ENCODE data around the gene DECR2.
"Not testable (repeated sequence)": the region's sequence is repeated elsewhere in the genome, so short reads cannot be mapped to it uniquely, and the experiment has no call there.

Gene DECR2

DNA sequence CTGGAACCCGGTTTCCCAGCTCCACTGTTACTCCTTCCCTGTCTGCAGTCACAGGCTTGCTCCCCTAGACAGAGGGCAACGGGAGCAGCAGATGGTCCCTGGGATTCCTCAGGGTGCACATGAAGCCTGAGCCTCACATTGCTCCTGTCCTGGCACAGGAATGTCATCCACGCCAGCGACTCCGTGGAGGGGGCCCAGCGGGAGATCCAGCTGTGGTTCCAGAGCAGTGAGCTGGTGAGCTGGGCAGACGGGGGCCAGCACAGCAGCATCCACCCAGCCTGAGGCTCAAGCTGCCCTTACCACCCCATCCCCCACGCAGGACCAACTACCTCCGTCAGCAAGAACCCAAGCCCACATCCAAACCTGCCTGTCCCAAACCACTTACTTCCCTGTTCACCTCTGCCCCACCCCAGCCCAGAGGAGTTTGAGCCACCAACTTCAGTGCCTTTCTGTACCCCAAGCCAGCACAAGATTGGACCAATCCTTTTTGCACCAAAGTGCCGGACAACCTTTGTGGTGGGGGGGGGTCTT lies 1.6 kb upstream of the DECR2 start:
- no peak for DNase-seq (ENCODE audit: low read depth in 2 of 2)

DNA sequence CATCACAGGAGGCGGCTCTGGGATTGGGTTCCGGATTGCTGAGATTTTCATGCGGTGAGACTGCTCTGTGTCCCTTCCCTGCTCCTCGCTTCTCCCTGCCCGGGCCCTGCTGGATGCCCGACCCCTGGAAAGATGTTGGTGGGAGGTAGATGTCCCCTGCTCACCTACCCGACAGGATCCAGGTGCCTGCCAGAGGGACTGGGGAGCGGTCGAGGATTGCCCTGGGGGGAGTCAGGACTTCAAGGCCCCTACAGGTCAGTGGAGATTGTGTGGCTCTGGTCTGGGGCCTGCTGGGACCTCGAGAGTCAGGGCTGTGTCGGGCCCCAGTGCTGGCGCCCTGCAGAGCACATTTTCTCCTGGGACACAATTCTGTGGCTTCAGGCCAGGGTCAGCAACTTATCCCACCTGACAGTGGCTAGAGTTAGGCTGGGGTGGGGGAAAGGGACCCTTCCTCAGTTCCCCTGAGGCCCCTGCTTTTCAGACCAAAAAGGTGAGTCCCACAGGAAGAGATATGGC lies 3.3 kb downstream of the DECR2 start:
- DNase-seq (ENCODE audit: low read depth in 2 of 2), result no peak

DNA sequence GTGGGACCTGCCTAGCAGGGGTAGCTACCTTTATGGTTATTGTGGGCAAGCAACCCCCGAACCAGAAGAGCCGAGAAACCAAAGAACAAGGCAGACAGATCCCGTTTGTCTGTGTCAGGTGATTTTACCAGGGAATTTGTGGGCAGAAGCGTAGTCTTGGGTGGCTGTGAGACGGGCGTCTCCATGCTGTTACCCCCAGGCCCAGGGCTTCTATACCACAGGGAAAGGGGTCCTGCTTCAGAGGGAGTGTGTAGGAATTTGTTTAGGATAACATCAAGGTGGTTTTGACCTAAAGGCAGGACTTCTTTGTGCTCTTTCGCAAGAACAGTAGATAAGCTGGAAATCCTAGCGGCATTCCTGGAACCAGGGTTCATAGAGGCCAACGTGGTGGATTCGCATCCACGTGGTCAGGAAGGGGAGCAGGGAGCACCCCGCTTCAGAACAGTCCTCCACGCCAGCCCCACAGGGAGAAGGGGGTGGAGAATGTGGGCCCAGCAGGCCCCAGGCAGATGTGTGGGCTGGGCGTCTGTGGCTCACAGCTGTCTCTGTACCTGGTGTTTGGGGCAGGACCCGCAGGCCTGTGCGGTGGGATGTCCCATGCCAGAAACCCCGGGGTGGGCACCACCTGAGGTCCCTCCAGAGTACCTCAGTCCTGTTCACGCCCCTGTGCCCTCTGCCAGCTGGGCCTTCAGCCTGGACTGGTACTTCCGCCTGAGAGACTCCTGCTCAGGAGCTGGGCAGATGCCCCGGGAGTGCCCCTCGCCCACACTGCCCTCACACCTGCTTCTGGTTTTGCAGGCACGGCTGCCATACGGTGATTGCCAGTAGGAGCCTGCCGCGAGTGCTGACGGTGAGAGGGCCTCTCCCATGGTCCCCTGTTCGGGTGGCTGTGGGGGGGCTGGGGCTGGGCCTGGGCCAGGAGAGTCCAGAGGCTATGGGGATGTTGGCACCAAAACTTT lies 4.1 kb downstream of the DECR2 start:
- no peak for DNase-seq (ENCODE audit: low read depth in 2 of 2)

DNA sequence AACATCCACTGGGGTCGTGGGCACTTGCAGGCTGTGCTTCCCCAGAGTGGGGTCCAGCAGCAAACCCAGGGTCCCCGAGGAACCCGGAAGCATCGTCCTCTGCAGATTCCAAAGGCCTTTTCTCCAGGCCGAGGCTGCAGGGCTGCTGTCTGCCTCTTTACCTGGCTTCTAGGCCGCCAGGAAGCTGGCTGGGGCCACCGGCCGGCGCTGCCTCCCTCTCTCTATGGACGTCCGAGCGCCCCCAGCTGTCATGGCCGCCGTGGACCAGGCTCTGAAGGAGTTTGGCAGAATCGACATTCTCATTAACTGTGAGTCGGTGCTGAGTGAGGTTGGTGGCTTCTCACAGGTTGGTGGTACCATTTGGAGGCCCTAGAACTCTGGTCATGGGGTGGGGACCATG lies 5.6 kb downstream of the DECR2 start:
- DNase-seq (ENCODE audit: low read depth in 2 of 2), result no peak

DNA sequence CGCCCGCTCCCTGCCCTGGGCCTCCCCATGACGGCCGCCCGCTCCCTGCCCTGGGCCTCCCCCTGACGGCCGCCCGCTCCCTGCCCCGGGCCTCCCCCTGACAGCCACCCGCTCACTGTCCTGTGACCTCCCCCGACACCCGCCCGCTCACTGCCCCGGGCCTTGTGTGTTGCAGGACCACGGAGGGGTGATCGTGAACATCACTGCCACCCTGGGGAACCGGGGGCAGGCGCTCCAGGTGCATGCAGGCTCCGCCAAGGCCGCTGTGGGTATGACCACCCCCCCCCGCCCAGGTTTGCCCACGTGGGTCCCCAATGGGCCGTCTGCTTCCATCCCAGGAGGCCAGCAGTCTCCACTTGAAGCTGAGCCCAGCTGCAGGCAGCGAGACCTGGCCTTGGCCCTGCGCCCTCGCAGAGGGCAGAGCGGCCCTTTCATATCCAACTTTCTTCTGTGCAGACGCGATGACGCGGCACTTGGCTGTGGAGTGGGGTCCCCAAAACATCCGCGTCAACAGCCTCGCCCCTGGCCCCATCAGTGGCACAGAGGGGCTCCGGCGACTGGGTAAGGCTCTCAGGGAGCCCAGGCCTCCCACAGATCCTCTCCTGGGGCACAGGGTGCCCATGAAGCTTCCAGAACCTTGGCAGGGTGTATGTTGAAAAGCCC lies 9.0 kb downstream of the DECR2 start:
- no peak for DNase-seq (ENCODE audit: low read depth in 2 of 2)

DNA sequence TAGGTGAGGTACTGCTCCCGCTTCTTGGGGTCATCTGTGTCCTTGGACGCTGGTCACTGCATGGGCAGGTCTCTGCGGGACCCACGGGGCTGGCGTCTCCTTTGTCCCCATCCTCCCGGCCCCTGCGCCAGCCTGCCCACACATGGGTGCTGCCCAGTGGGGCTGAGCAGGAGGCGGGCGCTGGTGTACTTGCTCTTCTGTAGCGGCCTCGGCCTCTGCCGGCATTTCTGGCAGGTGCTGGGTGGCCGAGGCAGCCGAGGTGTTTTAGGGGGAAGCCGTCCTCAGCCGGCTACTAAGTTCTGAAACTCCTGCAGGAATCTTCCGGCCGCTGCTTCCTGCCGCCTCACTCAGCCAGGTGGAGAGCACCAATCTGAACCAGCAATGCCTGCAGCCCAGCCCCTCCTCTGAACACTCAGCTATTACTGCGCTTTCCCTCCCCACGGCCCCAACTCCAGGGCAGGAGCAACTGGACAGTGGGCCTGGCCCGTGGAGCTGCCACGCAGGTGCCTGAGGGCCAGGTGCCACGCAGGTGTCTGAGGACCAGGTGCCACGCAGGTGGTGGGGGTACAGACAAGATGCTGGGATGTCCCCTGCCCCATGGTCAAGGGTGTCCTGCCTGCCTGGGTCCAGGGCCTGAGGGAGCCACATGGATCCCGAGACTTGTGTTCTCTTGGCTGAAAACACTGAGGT lies 10.0 kb downstream of the DECR2 start:
- no peak for DNase-seq (ENCODE audit: low read depth in 2 of 2)

DNA sequence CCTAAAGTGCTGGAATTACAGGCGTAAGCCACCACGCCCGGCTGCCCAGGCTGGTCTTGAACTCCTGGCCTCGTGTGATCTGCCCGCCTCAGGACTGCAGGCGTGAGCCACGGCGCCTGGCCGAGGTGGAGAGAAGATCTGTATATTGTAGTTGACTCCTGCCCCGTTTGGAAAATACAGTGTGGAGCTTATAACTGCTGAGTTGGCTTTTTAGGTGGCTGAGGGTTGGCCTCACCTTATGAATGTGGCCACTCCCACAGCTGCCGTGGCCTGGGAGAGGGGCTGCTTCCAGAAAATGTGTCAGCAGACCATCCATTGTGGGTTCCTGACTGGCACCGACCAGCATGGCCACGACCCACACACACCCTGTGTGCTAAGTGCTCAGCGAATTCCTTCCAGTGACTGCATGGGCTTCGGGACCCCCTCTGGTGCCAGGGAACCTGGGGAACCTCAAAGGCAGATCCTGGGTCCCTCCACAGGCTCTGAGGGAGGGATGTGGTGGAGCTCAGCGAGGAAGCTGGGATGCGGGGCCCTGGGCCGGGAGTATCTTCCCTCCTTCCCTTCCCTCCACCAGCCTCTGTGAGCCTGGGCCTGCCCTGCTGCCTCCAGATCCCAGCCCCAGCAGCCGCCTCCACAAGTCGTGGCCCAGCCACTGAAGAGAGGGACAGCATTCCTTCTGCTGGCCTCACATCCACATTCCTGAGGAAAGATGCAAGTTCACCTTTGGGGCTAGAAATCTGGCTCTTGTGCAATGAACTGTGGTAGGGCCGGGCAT lies 12.9 kb downstream of the DECR2 start:
- DNase-seq (ENCODE audit: low read depth in 2 of 2), result no peak

DNA sequence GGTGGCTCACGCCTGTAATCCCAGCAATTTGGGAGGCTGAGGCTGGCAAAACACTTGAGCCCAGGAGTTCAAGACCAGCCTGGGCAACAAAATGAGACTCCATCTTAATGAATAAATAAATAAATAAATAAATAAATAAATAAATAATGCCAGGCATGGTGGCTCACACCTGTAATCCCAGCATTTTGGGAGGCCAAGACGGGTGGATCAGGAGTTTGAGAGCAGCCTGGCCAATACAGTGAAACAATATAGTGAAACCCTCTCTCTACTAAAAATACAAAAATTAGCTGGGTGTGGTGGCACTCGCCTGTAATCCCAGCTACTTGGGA lies 13.4 kb downstream of the DECR2 start:
- not testable (repeated sequence) for DNase-seq (ENCODE audit: low read depth in 2 of 2)

DNA sequence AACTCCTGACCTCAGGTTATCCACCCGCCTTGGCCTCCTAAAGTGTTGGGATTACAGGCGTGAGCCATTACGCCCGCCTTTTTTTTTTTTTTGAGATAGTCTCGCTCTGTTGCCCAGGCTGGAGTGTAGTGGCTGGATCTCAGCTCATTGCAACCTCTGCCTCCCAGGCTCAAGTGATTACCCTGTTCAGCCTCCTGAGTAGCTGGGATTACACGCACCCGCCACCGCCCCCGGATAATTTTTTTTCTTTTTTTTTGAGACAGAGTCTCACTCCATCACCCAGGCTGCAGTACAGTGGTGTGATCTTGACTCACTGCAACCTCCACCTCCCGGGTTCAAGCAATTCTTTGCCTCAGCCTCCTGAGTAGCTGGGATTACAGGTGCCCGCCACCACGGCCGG lies 20.5 kb downstream of the DECR2 start:
- not testable (repeated sequence) for DNase-seq (ENCODE audit: low read depth in 2 of 2)

DNA sequence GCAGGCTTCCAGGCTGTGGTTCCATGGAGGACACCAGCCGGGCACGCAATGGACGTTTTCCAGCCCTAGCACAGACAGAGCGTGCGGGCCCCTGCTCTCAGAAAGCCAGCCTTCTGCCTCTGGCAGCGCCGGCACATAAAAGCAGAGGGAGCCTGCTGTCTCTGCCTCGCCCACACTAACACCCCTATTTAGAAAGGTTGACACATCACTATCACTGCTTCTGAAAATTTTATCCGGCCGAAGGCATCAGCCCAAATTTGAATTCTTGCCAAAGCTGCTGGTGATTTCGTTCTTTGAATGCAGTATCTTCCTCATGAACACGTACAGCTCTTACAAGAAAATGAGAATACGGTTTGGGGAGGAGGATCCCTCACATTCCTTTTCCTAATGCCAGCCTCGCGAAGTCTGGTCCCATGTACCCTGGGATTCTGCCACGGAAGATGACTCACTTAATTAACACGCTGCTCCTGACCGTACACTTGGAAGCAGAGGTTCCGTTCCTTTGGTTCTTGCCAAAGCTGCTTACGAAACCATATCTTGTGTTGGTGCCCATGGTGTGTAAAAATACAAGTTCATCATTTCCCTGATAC lies 22.4 kb downstream of the DECR2 start:
- DNase-seq (ENCODE audit: low read depth in 2 of 2), result peak; percentile 76 to 79

DNA sequence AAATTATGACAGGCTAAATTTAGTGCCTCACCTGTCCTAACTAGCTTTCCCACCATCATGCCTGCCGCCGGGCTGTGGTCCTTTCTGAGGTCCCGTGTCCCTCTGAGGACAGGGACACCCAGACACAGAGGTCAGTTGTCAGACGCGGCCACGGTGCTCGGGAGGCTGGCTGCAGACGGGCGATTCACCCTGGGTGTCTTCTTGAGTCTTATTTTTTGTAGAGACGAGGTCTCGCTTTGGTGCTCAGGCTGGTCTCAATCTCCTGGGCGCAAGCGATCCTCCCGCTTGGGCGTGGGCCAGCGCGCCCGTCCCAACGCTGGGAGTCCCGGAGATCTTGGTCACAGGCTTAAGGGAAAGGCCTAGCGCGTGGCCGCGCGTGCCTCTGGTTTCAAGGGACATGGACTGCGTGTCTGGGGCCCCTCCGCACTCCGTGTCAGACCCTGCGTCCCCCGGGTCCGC lies 23.0 kb downstream of the DECR2 start:
- DNase-seq (ENCODE audit: low read depth in 2 of 2), result no peak

DNA sequence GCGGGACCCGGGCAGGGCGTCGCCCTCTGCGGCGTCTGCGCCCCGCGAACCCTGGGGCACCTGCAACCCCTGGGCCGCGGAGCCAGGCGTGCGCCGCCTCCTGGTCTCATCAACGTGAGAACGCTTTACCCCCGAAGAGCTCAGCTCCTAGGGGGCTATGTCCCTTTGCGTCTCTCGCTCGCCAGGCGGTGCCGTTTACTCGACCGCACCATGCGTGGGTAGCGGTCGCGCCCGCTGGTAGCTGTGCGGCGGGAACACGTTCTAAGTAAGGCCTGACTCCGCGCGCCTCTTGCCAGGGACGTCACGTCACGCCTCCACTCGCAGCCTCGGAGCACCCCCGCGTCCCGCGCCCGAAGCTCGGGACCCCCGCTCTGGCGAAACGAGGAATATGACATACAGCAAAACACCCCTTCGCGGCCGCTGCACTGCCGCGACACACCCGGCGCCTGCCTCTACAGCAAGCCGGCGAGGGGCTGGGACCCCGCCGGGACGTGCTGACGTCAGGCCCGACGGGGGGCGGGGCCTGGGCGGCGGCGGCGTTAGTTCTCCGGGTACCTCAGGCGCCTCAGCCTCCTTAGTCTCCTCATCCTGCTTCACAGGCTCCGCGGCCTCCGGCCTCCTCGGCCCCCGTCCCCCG lies 23.5 kb downstream of the DECR2 start, which contains the start of gene RAB11FIP3:
TSS of gene RAB11FIP3 (plus strand) at position 568 of the 637 bp plus-strand sequence. CDS start 358 bp downstream, outside the sequence.
- DNase-seq (ENCODE audit: low read depth in 2 of 2), result peak; percentile 33 to 50

DNA sequence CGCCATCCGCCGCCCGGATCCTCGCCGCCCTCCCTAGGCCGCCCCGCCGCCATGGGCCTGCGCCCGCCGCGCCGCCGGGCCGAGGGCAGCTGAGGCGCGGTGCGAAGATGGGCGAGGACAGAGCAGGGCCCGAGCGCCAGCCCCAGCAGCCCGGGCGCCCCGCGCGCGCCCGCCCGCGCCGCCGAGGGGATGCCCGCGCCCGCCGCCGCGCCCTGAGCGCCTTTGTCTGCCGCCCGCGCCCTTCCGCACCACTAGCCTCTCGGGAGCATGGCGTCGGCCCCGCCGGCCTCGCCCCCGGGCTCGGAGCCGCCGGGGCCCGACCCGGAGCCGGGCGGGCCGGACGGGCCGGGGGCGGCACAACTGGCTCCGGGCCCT lies 24.0 kb downstream of the DECR2 start:
- DNase-seq (ENCODE audit: low read depth in 2 of 2), result no peak

DNA sequence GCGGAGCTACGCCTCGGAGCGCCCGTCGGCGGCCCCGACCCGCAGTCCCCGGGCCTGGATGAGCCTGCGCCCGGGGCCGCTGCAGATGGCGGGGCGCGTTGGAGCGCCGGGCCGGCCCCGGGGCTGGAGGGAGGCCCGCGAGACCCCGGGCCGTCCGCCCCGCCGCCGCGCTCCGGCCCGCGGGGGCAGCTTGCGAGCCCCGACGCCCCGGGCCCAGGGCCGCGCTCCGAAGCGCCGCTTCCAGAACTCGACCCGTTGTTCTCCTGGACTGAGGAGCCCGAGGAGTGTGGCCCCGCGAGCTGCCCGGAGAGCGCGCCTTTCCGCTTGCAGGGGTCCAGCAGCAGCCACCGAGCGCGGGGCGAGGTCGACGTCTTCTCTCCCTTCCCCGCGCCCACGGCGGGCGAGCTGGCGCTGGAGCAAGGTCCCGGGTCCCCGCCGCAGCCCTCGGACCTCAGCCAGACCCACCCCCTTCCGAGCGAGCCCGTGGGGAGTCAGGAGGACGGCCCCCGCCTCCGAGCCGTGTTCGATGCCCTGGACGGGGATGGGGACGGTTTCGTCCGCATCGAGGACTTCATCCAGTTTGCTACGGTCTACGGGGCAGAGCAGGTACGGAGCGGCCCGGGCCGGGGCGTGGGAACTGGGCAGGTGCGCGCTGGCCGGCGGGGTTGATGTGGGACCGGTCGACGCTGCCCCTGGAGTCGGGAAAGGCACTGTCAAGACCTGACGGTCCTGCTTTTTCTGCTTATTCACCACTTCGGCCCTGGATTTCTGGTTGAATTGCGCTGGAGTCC lies 24.6 kb downstream of the DECR2 start:
- DNase-seq (ENCODE audit: low read depth in 2 of 2), result no peak

DNA sequence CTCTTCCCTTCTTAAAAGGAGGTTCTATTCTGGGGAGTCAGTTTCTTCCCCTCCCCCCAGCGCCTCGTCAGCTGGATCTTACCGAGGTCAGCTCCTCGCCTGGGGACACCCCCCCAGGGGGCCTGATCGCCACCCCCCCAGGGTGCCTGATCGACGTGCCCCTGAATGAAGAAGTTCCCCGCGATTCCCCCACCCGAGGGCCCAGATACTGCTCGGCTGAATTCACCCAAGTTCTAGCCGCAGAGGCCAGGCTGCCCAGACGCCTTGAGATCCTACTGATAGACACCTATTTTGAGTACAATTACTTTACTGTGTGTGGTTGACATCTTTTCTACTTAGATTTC lies 25.2 kb downstream of the DECR2 start:
- DNase-seq (ENCODE audit: low read depth in 2 of 2), result no peak

DNA sequence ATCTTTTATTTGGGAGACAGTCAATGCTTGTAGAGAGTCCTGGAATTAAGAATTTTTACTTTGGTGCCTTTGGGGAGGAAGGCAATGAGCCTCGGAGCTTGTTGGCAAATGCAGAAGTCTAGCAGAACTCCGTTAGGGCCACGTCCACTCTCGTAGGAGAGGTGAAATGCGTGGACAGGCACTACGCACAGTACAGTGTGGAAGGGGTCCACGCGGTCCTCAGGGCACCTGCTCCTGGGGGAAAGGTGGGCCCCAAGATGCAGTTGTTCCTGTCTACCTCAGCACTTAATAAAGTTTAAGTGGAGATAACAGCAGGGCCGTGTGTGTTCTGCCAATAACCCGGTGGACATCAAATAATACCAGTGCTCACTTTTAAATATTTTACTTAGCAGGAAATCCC lies 25.6 kb downstream of the DECR2 start:
- no peak for DNase-seq (ENCODE audit: low read depth in 2 of 2)

DNA sequence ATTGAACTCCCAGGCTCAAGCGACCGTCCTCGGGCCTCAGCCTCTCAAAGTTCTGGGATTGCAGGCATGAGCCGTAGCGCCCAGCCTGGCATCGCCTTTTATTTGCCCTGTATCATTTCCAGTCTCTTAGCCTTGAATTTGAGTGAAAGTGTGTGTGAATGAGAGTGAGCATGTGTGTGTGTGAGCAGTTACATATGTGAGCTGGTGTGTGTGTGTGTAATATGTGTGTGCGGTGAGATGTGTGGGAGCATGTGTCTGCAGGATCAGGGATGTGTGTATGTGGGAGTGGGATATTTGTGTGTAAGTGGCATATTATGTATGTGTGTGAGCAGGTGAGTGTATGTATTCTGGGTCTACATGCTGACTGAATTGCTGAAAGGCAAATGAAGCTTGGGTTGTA lies 29.2 kb downstream of the DECR2 start:
- DNase-seq (ENCODE audit: low read depth in 2 of 2), result no peak

DNA sequence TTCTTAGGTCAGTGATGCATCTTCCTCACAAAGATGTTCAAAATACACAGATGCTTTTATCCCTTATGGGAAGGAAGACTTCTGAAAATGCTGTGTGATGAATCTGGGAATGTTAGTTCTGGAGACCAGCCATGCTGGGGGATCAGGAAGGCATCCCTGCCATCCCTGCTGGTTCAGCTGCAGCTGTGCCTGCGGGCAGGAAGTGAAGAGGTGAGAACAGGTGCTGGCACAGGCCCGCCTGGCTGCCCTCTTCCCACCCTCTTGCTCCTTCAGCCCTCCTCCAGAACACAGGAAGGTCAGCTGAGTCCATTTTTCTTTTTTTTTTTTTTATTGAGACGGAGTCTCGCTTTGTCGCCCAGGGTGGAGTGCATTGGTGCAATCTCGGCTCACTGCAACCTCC lies 38.9 kb downstream of the DECR2 start:
- no peak for DNase-seq (ENCODE audit: low read depth in 2 of 2)

DNA sequence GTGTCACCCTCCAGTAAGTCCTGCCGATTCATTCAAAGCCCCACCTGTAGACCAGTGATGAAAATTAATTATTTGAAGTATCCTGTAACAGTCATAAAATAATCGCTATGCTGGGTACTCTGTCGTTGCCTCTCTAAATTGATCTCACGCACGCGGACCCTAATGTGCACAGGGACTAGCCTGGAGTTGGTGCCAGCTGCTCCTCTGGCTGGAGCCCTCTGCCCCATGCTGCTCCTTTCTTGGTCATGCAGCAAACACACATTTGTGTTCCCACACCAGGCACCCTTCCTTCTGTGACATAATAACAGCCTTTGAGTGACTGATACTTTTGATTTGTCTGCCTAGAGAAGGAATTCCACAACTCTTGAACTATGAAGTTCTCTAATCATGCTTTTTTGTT lies 39.8 kb downstream of the DECR2 start:
- no peak for DNase-seq (ENCODE audit: low read depth in 2 of 2)

DNA sequence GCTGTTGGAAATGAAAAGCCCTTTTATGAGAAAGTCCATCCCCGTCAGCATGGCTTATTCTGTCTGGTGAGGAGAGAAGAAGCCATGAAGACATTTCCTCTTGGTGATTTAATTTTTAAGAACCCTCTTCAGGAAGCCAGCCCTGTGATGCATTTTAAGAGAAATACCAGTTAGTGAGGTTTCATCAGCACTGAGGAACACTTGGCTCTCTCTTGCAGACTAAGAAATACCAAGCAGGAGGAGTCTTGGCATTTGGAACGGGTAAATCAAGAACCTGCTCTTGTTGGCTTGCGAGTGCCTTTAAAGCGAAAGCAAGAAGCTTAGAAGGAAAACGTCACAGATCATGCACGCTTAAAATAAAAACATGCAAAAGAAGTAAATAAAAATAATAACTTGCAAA lies 41.3 kb downstream of the DECR2 start:
- DNase-seq (ENCODE audit: low read depth in 2 of 2), result no peak

Measured in fibroblast of skin of left biceps (primary cell).